HG02943 (cell line): ENCODE results near the gene TLE7.

Experiments used
- ATAC-seq: cut with Tn5 transposase; IDR thresholded peaks from one replicate; pipeline ENCODE4 v1.9.1; 2021; ENCODE audit warnings: mild to moderate bottlenecking, low read depth, moderate library complexity; ENCODE audit not compliant: unreplicated experiment

The TLE7 gene

GRCh38 chr16:71442051-71442440 lies at the start of gene TLE7:
TLE7 (minus strand) TSS chr16:71442054; CDS start chr16:71433324, 8,730 bp downstream.
- no peak for ATAC-seq

- ATAC-seq = no peak
Measured at GRCh38 chr16:71491054-71491453, 49.2 kb upstream of the TLE7 start.

- no peak for ATAC-seq
Measured at GRCh38 chr16:71490361-71490760, 48.5 kb upstream of the TLE7 start.

GRCh38 chr16:71489122-71489521 lies 47.3 kb upstream of the TLE7 start, which contains the start of gene ZNF19:
ZNF19 (minus strand) TSS chr16:71489324; CDS start chr16:71482114, 7,210 bp downstream.
- no peak for ATAC-seq

- ATAC-seq = peak; percentile 91
Measured at GRCh38 chr16:71484006-71484893, 42.4 kb upstream of the TLE7 start.

- ATAC-seq = no peak
Measured at GRCh38 chr16:71482569-71482968, 40.7 kb upstream of the TLE7 start.

- ATAC-seq = no peak
Measured at GRCh38 chr16:71480956-71481355, 39.1 kb upstream of the TLE7 start.

- no peak for ATAC-seq
Measured at GRCh38 chr16:71479420-71479819, 37.6 kb upstream of the TLE7 start.

- ATAC-seq = no peak
Measured at GRCh38 chr16:71476457-71477124, 34.7 kb upstream of the TLE7 start.

GRCh38 chr16:71474864-71475263 lies 33.0 kb upstream of the TLE7 start:
- no peak for ATAC-seq

GRCh38 chr16:71473891-71474290 lies 32.0 kb upstream of the TLE7 start:
- ATAC-seq = no peak

GRCh38 chr16:71472931-71473330 lies 31.1 kb upstream of the TLE7 start:
- no peak for ATAC-seq

GRCh38 chr16:71472051-71472450 lies 30.2 kb upstream of the TLE7 start:
- ATAC-seq = no peak

GRCh38 chr16:71467810-71468209 lies 26.0 kb upstream of the TLE7 start:
- no peak for ATAC-seq

GRCh38 chr16:71464231-71464630 lies 22.4 kb upstream of the TLE7 start:
- no peak for ATAC-seq

GRCh38 chr16:71461686-71462648 lies 20.1 kb upstream of the TLE7 start, which contains the start of gene ZNF23:
ZNF23 (minus strand) TSS chr16:71462247; CDS start chr16:71456796, 5,451 bp downstream.
- peak; percentile 91 for ATAC-seq

GRCh38 chr16:71460941-71461340 lies 19.1 kb upstream of the TLE7 start:
- no peak for ATAC-seq

GRCh38 chr16:71460236-71460635 lies 18.4 kb upstream of the TLE7 start:
- no peak for ATAC-seq

- ATAC-seq = no peak
Measured at GRCh38 chr16:71459510-71459909, 17.7 kb upstream of the TLE7 start.

- no peak for ATAC-seq
Measured at GRCh38 chr16:71456801-71457200, 14.9 kb upstream of the TLE7 start.
